ENCODE results near the gene TBCK. TPM values are rescaled to one million over a fixed set of nuclear protein-coding genes. Genes with fewer than 3 reads are reported as not detected.
"Not testable (repeated sequence)": the region's sequence is repeated elsewhere in the genome, so short reads cannot be mapped to it uniquely, and the experiment has no call there.

TBCK gene
- total RNA-seq, 2 experiments from 2014 or later: 24.9 to 30.1 TPM

DNA sequence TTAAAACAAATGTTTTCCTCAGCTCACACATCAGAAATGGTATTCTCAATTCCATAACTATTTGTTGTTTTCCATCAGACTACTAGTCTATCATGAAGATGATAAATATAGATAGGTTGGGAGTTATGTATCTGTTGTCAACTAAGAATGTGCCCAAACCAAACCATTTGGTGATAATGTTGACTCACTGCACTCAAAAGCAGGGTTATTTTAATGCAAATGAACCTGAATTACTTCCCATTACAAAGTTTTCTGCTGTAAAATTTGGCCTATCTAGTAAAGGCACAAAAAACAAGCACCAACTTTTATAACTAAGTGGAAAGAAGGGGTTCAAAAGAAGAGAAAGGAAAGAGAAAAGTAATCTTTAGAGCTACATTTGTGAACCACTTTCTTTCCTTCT, 93.5 kb downstream of the TBCK start:
- Mint-ChIP-seq H3K36me3 (ENCODE audit: low read depth) (peaks cover 18% of the 10 kb centered on the region), H3K9me3 (peaks cover 3% of the 10 kb centered on the region), H3K4me3 (no peak overlapping the region), H3K27ac (no peak overlapping the region), H3K4me1 (ENCODE audit: low read depth) (no peaks in the 10 kb centered on the region), H3K27me3 (no peaks in the 10 kb centered on the region)
- TF ChIP-seq, protein P1, sequence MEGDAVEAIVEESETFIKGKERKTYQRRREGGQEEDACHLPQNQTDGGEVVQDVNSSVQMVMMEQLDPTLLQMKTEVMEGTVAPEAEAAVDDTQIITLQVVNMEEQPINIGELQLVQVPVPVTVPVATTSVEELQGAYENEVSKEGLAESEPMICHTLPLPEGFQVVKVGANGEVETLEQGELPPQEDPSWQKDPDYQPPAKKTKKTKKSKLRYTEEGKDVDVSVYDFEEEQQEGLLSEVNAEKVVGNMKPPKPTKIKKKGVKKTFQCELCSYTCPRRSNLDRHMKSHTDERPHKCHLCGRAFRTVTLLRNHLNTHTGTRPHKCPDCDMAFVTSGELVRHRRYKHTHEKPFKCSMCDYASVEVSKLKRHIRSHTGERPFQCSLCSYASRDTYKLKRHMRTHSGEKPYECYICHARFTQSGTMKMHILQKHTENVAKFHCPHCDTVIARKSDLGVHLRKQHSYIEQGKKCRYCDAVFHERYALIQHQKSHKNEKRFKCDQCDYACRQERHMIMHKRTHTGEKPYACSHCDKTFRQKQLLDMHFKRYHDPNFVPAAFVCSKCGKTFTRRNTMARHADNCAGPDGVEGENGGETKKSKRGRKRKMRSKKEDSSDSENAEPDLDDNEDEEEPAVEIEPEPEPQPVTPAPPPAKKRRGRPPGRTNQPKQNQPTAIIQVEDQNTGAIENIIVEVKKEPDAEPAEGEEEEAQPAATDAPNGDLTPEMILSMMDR (IDR thresholded peaks at IDR 0.05): no peak
- ATAC-seq: no peak
- DNase-seq: no peak
- ChIA-PET POLR2A (interaction anchor here (0.7 kb wide), 1 partner anchor 19 kb away, joined by 3 read pairs; no protein-coding TSS in a partner anchor), CTCF (no interaction called here)
- intact Hi-C loops (cut with micrococcal nuclease): no loop called here

DNA sequence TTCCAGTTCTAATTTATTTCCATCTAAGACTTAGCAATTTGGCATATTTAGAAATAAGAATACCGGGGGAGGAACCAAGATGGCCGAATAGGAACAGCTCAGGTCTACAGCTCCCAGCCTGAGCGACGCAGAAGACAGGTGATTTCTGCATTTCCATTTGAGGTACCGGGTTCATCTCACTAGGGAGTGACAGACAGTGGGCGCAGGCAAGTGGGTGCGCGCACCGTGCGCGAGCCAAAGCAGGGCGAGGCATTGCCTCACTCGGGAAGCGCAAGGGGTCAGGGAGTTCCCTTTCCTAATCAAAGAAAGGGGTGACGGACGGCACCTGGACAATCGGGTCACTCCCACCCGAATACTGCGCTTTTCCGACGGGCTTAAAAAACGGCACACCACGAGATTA, 102.7 kb downstream of the TBCK start:
- POLR2A ChIA-PET; ATAC-seq; DNase-seq; H3K27ac Mint-ChIP-seq; H3K36me3 Mint-ChIP-seq (ENCODE audit: low read depth); H3K4me1 Mint-ChIP-seq (ENCODE audit: low read depth); intact Hi-C loops (cut with micrococcal nuclease); H3K4me3 Mint-ChIP-seq; H3K9me3 Mint-ChIP-seq; CTCF ChIA-PET; H3K27me3 Mint-ChIP-seq: not testable (repeated sequence)

DNA sequence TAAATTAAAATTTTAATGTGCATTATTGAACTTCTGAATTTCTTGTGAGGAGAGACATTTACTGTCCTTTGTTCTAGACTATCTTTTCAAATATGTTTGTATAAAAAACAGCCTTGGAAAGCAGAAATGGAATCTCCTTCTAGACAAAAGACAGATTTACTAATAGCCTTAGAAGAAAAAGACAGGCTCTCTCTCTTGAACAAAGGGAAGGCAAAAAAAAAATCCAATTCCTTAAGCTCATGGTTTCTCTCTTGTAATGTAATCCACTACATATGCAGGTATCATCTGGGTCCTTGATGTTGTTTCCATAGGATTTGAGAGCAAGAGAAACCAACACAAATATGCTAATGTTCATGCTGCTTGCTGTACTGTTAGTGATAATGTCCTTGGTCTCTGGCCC, 106.0 kb downstream of the TBCK start:
- POLR2A ChIA-PET: no interaction called here
- no peak overlapping the region for H3K4me3 Mint-ChIP-seq
- H3K4me1 Mint-ChIP-seq (ENCODE audit: low read depth): no peaks in the 10 kb centered on the region
- H3K36me3 Mint-ChIP-seq (ENCODE audit: low read depth): peaks cover 9% of the 10 kb centered on the region
- intact Hi-C loops (cut with micrococcal nuclease): no loop called here
- TF ChIP-seq, protein P1 (IDR thresholded peaks at IDR 0.05): no peak
- CTCF ChIA-PET: no interaction called here
- DNase-seq (no peak), ATAC-seq (no peak)
- H3K27ac Mint-ChIP-seq: no peak overlapping the region
- no peaks in the 10 kb centered on the region for H3K27me3 Mint-ChIP-seq
- H3K9me3 Mint-ChIP-seq: no peaks in the 10 kb centered on the region

DNA sequence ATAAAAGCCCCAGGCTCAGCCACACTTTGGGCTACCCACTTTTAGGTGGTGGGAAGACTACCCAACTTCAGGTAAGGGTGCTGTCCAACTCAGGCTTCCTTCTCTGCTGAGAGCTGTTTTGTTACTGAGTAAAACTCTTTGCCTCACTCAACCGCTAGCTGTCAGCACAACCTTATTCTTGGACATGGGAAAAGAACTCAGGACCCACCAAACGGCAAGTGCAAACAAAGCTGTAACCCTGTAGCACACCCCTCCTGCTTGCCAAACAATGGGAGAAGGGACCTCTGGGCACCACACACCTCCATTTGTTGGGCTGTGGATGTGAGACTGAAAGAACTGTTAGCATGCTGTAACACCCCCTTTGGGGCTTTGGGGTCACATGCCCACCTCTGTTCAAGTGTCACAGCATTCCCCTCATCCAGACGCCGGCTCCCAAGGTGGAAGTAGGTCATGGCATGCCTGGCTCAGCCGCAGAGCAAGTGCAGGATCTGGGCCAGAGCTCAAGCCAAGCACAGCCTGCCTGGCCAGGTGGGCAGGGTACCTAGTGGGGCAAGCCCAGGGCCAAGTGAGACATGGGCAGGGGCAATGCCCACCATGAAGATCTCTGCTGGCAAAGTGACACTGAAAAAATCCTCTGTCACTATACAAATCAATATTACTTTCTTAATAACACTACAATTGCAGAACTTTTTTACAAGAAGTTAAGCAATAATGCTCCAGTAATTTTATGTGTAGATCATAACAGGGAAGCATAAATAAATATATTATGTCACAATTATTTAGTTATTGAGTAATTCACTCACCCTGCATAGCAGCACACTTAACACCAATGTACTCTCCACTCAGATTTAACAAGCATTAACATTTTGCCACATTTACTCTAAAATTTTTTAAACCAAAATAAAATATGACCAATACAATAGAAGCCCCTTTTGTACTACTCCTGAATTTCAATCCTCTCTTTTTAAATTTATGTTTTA, 107.2 kb downstream of the TBCK start:
- DNase-seq (no peak), ATAC-seq (no peak)
- H3K27me3 Mint-ChIP-seq: no peaks in the 10 kb centered on the region
- no peak overlapping the region for H3K27ac Mint-ChIP-seq
- H3K4me3 Mint-ChIP-seq: no peak overlapping the region
- H3K36me3 Mint-ChIP-seq (ENCODE audit: low read depth): peaks cover 9% of the 10 kb centered on the region
- intact Hi-C loops (cut with micrococcal nuclease): no loop called here
- CTCF ChIA-PET: no interaction called here
- H3K4me1 Mint-ChIP-seq (ENCODE audit: low read depth): no peaks in the 10 kb centered on the region
- TF ChIP-seq, protein P1 (IDR thresholded peaks at IDR 0.05): no peak
- H3K9me3 Mint-ChIP-seq: no peaks in the 10 kb centered on the region
- POLR2A ChIA-PET: no interaction called here

DNA sequence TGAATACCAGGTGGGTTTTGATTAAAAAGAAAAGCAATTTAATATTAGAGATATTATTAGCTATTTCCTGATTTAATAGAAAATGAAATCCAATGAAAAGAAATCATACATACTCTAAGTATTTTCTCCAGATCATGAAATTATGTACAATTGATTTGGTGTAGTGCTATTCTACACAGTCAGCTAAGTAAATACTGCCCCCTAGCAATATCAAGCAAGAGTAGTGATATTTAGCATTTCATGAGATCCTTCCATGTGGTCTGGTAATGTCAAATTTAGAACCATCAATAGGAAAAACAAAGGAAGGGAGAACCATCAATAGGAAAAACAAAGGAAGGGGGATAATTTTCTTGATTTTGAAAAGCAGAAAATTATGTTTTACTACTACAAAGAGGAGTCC, 114.6 kb downstream of the TBCK start:
- no peak for DNase-seq
- intact Hi-C loops (cut with micrococcal nuclease): no loop called here

More for the DNA sequence above, 114.6 kb downstream of the TBCK start:
- Mint-ChIP-seq H3K9me3 (no peaks in the 10 kb centered on the region), H3K27ac (no peak overlapping the region), H3K4me3 (no peak overlapping the region), H3K4me1 (ENCODE audit: low read depth) (no peaks in the 10 kb centered on the region), H3K36me3 (ENCODE audit: low read depth) (peaks cover 6% of the 10 kb centered on the region), H3K27me3 (no peaks in the 10 kb centered on the region)
- ChIA-PET POLR2A (no interaction called here), CTCF (interaction anchor here (0.7 to 0.9 kb wide), 2 partner anchors 26 to 325 kb away, joined by 3 read pairs; no protein-coding TSS in a partner anchor)
- TF ChIP-seq, protein P1 (IDR thresholded peaks at IDR 0.05): no peak
- ATAC-seq: no peak

Measured in activated CD8-positive, alpha-beta T cell treated with anti-CD3 and anti-CD28 coated beads for 36 hours (primary cell).